ENCODE results near the gene CLDN4. TPM values are rescaled to one million over a fixed set of nuclear protein-coding genes. Genes with fewer than 3 reads are reported as not detected.
"Not testable (repeated sequence)": the region's sequence is repeated elsewhere in the genome, so short reads cannot be mapped to it uniquely, and the experiment has no call there.

The CLDN4 gene
- total RNA-seq, 1 experiment from 2014 or later, result 283 TPM

DNA sequence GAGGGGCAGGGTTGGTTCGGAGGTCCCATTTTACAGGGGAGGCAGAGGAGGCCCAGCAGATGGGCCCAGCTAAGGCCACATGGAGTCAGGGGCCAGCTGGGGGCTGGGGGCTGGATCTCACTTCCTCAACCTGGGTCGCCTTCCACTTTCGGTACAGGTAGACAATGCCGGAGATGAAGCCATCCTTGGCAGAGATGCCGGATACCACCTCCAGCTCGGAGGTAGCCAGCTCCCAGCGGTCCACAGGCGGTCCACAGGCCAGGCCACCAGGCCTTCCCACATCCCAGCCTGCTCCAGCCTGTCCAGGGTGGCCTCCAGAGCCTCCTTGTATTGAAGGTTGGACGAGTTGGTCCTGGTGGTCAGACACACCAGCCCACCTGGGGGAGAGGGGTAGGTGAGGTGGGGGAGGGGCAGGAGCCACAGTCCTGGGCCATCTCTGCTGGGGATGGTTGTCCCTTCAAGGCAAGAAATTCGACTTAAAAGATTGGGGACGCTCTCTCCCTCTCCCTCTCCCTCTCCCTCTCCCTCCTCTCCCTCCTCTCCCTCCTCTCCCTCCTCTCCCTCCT lies 3.9 kb downstream of the CLDN4 start:
- no peaks in the 10 kb centered on the region for H3K27me3 Mint-ChIP-seq (ENCODE audit: unreplicated experiment)
- peaks cover 15% of the 10 kb centered on the region for H3K4me1 Mint-ChIP-seq (ENCODE audit: low read depth, unreplicated experiment)
- TF ChIP-seq, protein P1, sequence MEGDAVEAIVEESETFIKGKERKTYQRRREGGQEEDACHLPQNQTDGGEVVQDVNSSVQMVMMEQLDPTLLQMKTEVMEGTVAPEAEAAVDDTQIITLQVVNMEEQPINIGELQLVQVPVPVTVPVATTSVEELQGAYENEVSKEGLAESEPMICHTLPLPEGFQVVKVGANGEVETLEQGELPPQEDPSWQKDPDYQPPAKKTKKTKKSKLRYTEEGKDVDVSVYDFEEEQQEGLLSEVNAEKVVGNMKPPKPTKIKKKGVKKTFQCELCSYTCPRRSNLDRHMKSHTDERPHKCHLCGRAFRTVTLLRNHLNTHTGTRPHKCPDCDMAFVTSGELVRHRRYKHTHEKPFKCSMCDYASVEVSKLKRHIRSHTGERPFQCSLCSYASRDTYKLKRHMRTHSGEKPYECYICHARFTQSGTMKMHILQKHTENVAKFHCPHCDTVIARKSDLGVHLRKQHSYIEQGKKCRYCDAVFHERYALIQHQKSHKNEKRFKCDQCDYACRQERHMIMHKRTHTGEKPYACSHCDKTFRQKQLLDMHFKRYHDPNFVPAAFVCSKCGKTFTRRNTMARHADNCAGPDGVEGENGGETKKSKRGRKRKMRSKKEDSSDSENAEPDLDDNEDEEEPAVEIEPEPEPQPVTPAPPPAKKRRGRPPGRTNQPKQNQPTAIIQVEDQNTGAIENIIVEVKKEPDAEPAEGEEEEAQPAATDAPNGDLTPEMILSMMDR (IDR thresholded peaks at IDR 0.05; ENCODE audit: unreplicated experiment), result no peak
- CTCF ChIA-PET, result no interaction called here
- intact Hi-C loops (cut with micrococcal nuclease; ENCODE audit: unreplicated experiment), result no loop called here
- no TSS peak for BruUV-seq (replicated peaks)
- no peak for DNase-seq
- no peak overlapping the region for H3K27ac Mint-ChIP-seq (ENCODE audit: unreplicated experiment)
- no peaks in the 10 kb centered on the region for H3K9me3 Mint-ChIP-seq (ENCODE audit: low read depth, unreplicated experiment)
- peaks cover 48% of the 10 kb centered on the region for H3K36me3 Mint-ChIP-seq (ENCODE audit: insufficient read depth, unreplicated experiment)
- no peak overlapping the region for H3K4me3 Mint-ChIP-seq (ENCODE audit: low read depth, unreplicated experiment)

DNA sequence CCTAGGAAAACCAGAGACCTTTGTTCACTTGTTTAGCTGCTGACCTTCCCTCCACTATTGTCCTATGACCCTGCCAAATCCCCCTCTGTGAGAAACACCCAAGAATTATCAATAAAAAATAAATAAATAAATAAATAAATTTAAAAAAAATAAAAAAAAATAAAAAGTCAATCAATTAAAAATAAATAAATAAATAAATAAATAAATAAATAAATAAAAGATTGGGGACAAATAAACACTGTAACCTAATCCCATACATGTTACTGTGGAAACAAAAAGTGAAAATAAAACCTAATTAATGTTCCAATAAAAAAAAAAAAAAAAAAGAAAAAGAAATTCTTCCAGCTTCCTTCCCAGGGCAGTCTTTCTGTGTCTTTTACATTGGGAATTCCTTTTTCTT lies 6.4 kb downstream of the CLDN4 start:
- DNase-seq; H3K4me1 Mint-ChIP-seq (ENCODE audit: low read depth, unreplicated experiment); H3K27me3 Mint-ChIP-seq (ENCODE audit: unreplicated experiment); H3K4me3 Mint-ChIP-seq (ENCODE audit: low read depth, unreplicated experiment); CTCF ChIA-PET; BruUV-seq (replicated peaks); intact Hi-C loops (cut with micrococcal nuclease; ENCODE audit: unreplicated experiment); H3K27ac Mint-ChIP-seq (ENCODE audit: unreplicated experiment); H3K9me3 Mint-ChIP-seq (ENCODE audit: low read depth, unreplicated experiment): not testable (repeated sequence)
- peaks cover 39% of the 10 kb centered on the region for H3K36me3 Mint-ChIP-seq (ENCODE audit: insufficient read depth, unreplicated experiment)

GRCh38 chr7:73838642-73839041 lies 7.8 kb downstream of the CLDN4 start:
- CTCF ChIA-PET, result interaction anchor here (0.6 kb wide), 1 partner anchor 21 kb away, joined by 3 read pairs; no protein-coding TSS in a partner anchor
- peaks cover 28% of the 10 kb centered on the region for H3K36me3 Mint-ChIP-seq (ENCODE audit: insufficient read depth, unreplicated experiment)
- no peaks in the 10 kb centered on the region for H3K9me3 Mint-ChIP-seq (ENCODE audit: low read depth, unreplicated experiment)
- no peak for DNase-seq
- TF ChIP-seq, protein P1 (IDR thresholded peaks at IDR 0.05; ENCODE audit: unreplicated experiment), result no peak
- H3K4me3 Mint-ChIP-seq (ENCODE audit: low read depth, unreplicated experiment), result no peak overlapping the region
- peak overlapping the region; percentile 66 for H3K27ac Mint-ChIP-seq (ENCODE audit: unreplicated experiment)
- no peaks in the 10 kb centered on the region for H3K27me3 Mint-ChIP-seq (ENCODE audit: unreplicated experiment)
- BruUV-seq (replicated peaks), result no TSS peak
- H3K4me1 Mint-ChIP-seq (ENCODE audit: low read depth, unreplicated experiment), result peaks cover 9% of the 10 kb centered on the region
- intact Hi-C loops (cut with micrococcal nuclease; ENCODE audit: unreplicated experiment), result no loop called here

DNA sequence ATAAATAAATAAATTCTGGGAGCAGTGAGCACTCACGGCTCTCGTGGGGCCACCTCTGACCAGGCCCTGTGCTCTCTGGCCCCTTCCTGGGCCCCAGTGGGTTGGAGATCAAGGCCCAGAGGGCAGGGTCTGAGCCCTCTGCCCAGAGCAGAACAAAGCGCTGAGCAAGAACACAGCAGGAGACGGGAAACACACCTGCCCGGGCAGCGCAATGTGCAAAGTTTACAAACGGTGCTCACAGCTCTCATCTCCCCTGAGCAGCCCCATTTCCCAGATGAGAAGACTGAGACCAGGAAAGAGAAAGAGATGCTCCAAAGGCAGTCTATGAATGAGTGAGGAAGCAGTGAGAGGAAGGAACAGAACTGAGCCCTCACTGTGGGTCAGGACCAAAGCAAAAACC lies 8.5 kb downstream of the CLDN4 start:
- Mint-ChIP-seq H3K4me1 (ENCODE audit: low read depth, unreplicated experiment) (peaks cover 9% of the 10 kb centered on the region), H3K36me3 (ENCODE audit: insufficient read depth, unreplicated experiment) (peaks cover 23% of the 10 kb centered on the region), H3K4me3 (ENCODE audit: low read depth, unreplicated experiment) (no peak overlapping the region), H3K27ac (ENCODE audit: unreplicated experiment) (no peak overlapping the region), H3K27me3 (ENCODE audit: unreplicated experiment) (no peaks in the 10 kb centered on the region), H3K9me3 (ENCODE audit: low read depth, unreplicated experiment) (no peaks in the 10 kb centered on the region)
- CTCF ChIA-PET, result no interaction called here
- no peak for DNase-seq
- intact Hi-C loops (cut with micrococcal nuclease; ENCODE audit: unreplicated experiment), result no loop called here
- no TSS peak for BruUV-seq (replicated peaks)
- TF ChIP-seq, protein P1 (IDR thresholded peaks at IDR 0.05; ENCODE audit: unreplicated experiment), result no peak
